Osteoblast (primary cell): Measurements from ENCODE around the gene AFDN. TPM values are rescaled to one million over a fixed set of nuclear protein-coding genes. Genes with fewer than 3 reads are reported as not detected.

Experiments used
- DNase-seq: peaks from one replicate; pipeline ENCODE4 v3.0.0; 2011; ENCODE audit warnings: low spot score, mixed read lengths; ENCODE audit not compliant: insufficient read length; ENCODE audit errors: missing footprints
- H2AFZ ChIP-seq: 2 replicates; pipeline ENCODE4 v1.6.0; 2011; ENCODE audit warnings: mild to moderate bottlenecking, low read length
- H3K27ac ChIP-seq: 2 replicates; pipeline ENCODE4 v1.5.1; 2011; ENCODE audit warnings: mild to moderate bottlenecking, low read depth, low read length, moderate library complexity
- H3K27me3 ChIP-seq: 2 replicates; pipeline ENCODE4 v1.6.0; 2012; ENCODE audit warnings: mild to moderate bottlenecking, control low read depth, inconsistent platforms, low read length, moderate library complexity; ENCODE audit not compliant: insufficient read depth
- H3K36me3 ChIP-seq: 2 replicates; pipeline ENCODE4 v1.5.1; 2011; ENCODE audit warnings: mild to moderate bottlenecking, low read length, control low read depth, moderate library complexity; ENCODE audit not compliant: insufficient read depth
- H3K4me1 ChIP-seq: 2 replicates; pipeline ENCODE4 v1.5.1; 2011; ENCODE audit warnings: mild to moderate bottlenecking, low read length, control low read depth, moderate library complexity; ENCODE audit not compliant: insufficient read depth
- H3K4me2 ChIP-seq: 2 replicates; pipeline ENCODE4 v1.6.0; 2011; ENCODE audit warnings: mild to moderate bottlenecking, low read length; ENCODE audit not compliant: insufficient read depth
- H3K4me3 ChIP-seq: fragments of 200-600 bp; sonication (generic); 3 replicates; pipeline ENCODE4 v1.5.1; 2012; ENCODE audit warnings: mild to moderate bottlenecking, low read length, inconsistent platforms; ENCODE audit not compliant: insufficient read depth
- H3K79me2 ChIP-seq: 2 replicates; pipeline ENCODE4 v1.6.0; 2012; ENCODE audit warnings: mild to moderate bottlenecking, low read length, control low read depth, inconsistent platforms; ENCODE audit not compliant: insufficient read depth
- H3K9me3 ChIP-seq: 2 replicates; pipeline ENCODE4 v1.5.1; 2011; ENCODE audit warnings: low read depth, low read length, control low read depth
- H4K20me1 ChIP-seq: 2 replicates; pipeline ENCODE4 v1.6.0; 2012; ENCODE audit warnings: mild to moderate bottlenecking, low read length, control low read depth; ENCODE audit not compliant: insufficient read depth
- CTCF ChIP-seq: IDR thresholded peaks from 2 replicates; pipeline ENCODE4 v1.5.1; 2011; ENCODE audit warnings: mild to moderate bottlenecking, low read depth, low read length, moderate library complexity; ENCODE audit errors: extremely low read depth
- total RNA-seq: library from RNA; depleted of rRNA; stranded (reverse); fragments of >200 nt; gene quantifications from 2 replicates; pipeline ENCODE4 v1.2.3, GENCODE V29; 2012

AFDN gene
- total RNA-seq, 1 donor: 52.5 TPM

- no peaks in the 10 kb centered on the region for H3K9me3 ChIP-seq
These were observed 12.6 kb downstream of the AFDN start for GRCh38 chr6:167839343-167839742.

GRCh38 chr6:167839755-167840154, 13.0 kb downstream of the AFDN start:
- TF ChIP-seq CTCF: no peak
- Histone ChIP-seq H4K20me1 (peaks cover 40% of the 10 kb centered on the region), H2AFZ (no peak overlapping the region), H3K9me3 (no peaks in the 10 kb centered on the region), H3K4me3 (no peak overlapping the region), H3K36me3 (no peaks in the 10 kb centered on the region), H3K27ac (no peak overlapping the region), H3K4me1 (peaks cover 12% of the 10 kb centered on the region), H3K4me2 (no peak overlapping the region), H3K27me3 (no peaks in the 10 kb centered on the region), H3K79me2 (peaks cover 75% of the 10 kb centered on the region)
- DNase-seq: no peak

More at GRCh38 chr6:167839343-167839742, 12.6 kb downstream of the AFDN start:
- no peak for TF ChIP-seq CTCF
- H3K4me3 ChIP-seq: no peak overlapping the region
- H4K20me1 ChIP-seq: peaks cover 44% of the 10 kb centered on the region
- peaks cover 79% of the 10 kb centered on the region for H3K79me2 ChIP-seq
- no peak overlapping the region for H3K4me2 ChIP-seq
- H3K27me3 ChIP-seq: no peaks in the 10 kb centered on the region
- H3K27ac ChIP-seq: no peak overlapping the region
- DNase-seq: no peak
- peaks cover 12% of the 10 kb centered on the region for H3K4me1 ChIP-seq
- H3K36me3 ChIP-seq: no peaks in the 10 kb centered on the region
- no peak overlapping the region for H2AFZ ChIP-seq

GRCh38 chr6:167840160-167840525, 13.4 kb downstream of the AFDN start:
- H3K9me3 ChIP-seq: no peaks in the 10 kb centered on the region
- no peak overlapping the region for H2AFZ ChIP-seq
- H3K4me2 ChIP-seq: no peak overlapping the region
- no peak overlapping the region for H3K4me3 ChIP-seq
- no peaks in the 10 kb centered on the region for H3K27me3 ChIP-seq
- no peak overlapping the region for H3K27ac ChIP-seq
- DNase-seq: no peak
- H3K79me2 ChIP-seq: peaks cover 76% of the 10 kb centered on the region
- H3K36me3 ChIP-seq: no peaks in the 10 kb centered on the region
- H3K4me1 ChIP-seq: peaks cover 12% of the 10 kb centered on the region
- TF ChIP-seq CTCF: no peak
- H4K20me1 ChIP-seq: peaks cover 39% of the 10 kb centered on the region

- no peak for DNase-seq
- no peaks in the 10 kb centered on the region for H3K9me3 ChIP-seq
- H3K4me1 ChIP-seq: peaks cover 12% of the 10 kb centered on the region
- H3K27ac ChIP-seq: no peak overlapping the region
- H3K27me3 ChIP-seq: no peaks in the 10 kb centered on the region
- H3K4me3 ChIP-seq: no peak overlapping the region
- H4K20me1 ChIP-seq: peaks cover 39% of the 10 kb centered on the region
- H3K4me2 ChIP-seq: no peak overlapping the region
- H3K36me3 ChIP-seq: no peaks in the 10 kb centered on the region
- TF ChIP-seq CTCF: no peak
- peaks cover 73% of the 10 kb centered on the region for H3K79me2 ChIP-seq
- H2AFZ ChIP-seq: no peak overlapping the region
These were observed 13.9 kb downstream of the AFDN start for GRCh38 chr6:167840526-167841179.
